Measurements from ENCODE around the gene CYB5D1.
A peak's percentile ranks its signal among the peaks of the same experiment; 100 is the strongest.

Gene CYB5D1

DNA sequence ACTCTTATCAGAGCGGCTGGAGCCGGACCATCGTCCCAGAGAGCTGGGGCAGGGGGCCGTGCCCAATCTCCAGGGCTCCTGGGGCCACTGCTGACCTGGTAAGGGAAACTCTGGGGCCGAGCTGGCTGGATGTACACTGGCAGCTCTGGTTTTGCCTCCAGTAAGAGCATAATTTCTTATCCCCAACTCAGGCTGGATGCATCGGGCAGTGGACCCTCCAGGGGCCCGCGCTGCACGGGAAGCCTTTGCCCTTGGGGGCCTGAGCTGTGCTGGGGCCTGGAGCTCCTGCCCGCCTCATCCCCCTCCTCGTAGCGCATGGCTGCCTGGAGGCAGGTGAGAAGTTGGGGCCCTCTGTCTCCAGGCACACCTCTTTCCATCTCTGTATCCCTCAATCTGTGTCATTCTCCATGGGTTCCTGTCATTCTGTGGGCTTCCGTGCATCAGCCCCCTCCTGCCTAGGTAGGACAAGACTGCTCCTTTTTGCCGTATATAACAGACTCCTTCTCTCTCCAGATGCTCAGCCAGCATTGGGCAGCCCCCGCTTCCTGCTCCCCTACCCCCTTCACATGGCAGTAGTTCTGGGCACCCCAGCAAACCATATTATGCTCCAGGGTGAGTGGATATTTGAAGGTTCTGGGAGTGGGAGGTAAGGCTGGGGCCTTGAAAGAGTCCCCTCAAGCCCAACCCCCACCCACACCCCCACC is 12.3 kb upstream of the CYB5D1 start:
- peak; percentile 17 for DNase-seq

DNA sequence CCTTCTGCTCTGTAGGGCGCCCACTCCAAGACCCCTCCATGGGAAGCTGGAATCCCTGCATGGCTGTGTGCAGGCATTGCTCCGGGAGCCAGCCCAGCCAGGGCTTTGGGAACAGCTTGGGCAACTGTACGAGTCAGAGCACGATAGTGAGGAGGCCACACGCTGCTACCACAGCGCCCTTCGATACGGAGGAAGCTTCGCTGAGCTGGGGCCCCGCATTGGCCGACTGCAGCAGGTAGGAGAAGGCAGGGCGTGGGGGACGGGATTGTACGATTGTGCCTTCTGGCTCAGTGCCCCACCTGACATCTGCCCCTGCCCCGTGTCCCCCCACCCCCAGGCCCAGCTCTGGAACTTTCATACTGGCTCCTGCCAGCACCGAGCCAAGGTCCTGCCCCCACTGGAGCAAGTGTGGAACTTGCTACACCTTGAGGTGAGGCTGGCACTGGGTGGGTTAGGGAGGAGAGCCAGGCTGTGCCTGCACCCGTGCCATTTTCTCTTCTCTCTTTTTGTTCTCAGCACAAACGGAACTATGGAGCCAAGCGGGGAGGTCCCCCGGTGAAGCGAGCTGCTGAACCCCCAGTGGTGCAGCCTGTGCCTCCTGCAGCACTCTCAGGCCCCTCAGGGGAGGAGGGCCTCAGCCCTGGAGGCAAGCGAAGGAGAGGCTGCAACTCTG is 11.6 kb upstream of the CYB5D1 start:
- peak; percentile 10 for DNase-seq

DNA sequence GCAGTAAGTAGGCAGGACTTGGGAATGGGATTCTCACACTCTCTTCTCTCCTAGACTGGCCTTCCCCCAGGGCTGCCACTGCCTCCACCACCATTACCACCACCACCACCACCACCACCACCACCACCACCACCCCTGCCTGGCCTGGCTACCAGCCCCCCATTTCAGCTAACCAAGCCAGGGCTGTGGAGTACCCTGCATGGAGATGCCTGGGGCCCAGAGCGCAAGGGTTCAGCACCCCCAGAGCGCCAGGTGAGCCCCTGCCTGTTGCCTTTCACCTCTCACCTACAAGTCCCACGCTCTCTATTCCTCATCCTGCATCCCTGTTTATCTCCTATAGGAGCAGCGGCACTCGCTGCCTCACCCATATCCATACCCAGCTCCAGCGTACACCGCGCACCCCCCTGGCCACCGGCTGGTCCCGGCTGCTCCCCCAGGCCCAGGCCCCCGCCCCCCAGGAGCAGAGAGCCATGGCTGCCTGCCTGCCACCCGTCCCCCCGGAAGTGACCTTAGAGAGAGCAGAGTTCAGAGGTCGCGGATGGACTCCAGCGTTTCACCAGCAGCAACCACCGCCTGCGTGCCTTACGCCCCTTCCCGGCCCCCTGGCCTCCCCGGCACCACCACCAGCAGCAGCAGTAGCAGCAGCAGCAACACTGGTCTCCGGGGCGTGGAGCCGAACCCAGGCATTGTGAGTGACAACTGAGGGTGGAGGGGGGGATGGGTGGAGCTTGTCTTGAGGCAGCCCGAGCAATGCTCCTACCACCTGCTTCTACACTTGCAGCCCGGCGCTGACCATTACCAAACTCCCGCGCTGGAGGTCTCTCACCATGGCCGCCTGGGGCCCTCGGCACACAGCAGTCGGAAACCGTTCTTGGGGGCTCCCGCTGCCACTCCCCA is 10.8 kb upstream of the CYB5D1 start:
- peak; percentile 25 for DNase-seq

DNA sequence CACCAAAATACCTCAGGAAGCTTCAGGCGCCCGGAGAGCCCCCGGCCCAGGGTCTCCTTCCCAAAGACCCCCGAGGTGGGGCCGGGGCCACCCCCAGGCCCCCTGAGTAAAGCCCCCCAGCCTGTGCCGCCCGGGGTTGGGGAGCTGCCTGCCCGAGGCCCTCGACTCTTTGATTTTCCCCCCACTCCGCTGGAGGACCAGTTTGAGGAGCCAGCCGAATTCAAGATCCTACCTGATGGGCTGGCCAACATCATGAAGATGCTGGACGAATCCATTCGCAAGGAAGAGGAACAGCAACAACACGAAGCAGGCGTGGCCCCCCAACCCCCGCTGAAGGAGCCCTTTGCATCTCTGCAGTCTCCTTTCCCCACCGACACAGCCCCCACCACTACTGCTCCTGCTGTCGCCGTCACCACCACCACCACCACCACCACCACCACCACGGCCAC is 9.6 kb upstream of the CYB5D1 start:
- no peak for DNase-seq

DNA sequence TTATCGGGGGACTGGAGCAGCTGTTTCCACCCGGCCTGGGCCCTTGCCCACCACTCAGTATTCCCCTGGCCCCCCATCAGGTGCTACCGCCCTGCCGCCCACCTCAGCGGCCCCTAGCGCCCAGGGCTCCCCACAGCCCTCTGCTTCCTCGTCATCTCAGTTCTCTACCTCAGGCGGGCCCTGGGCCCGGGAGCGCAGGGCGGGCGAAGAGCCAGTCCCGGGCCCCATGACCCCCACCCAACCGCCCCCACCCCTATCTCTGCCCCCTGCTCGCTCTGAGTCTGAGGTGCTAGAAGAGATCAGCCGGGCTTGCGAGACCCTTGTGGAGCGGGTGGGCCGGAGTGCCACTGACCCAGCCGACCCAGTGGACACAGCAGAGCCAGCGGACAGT is 9.1 kb upstream of the CYB5D1 start:
- no peak for DNase-seq

DNA sequence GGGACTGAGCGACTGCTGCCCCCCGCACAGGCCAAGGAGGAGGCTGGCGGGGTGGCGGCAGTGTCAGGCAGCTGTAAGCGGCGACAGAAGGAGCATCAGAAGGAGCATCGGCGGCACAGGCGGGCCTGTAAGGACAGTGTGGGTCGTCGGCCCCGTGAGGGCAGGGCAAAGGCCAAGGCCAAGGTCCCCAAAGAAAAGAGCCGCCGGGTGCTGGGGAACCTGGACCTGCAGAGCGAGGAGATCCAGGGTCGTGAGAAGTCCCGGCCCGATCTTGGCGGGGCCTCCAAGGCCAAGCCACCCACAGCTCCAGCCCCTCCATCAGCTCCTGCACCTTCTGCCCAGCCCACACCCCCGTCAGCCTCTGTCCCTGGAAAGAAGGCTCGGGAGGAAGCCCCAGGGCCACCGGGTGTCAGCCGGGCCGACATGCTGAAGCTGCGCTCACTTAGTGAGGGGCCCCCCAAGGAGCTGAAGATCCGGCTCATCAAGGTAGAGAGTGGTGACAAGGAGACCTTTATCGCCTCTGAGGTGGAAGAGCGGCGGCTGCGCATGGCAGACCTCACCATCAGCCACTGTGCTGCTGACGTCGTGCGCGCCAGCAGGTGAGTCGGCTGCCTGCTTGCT is 8.6 kb upstream of the CYB5D1 start:
- DNase-seq = no peak

DNA sequence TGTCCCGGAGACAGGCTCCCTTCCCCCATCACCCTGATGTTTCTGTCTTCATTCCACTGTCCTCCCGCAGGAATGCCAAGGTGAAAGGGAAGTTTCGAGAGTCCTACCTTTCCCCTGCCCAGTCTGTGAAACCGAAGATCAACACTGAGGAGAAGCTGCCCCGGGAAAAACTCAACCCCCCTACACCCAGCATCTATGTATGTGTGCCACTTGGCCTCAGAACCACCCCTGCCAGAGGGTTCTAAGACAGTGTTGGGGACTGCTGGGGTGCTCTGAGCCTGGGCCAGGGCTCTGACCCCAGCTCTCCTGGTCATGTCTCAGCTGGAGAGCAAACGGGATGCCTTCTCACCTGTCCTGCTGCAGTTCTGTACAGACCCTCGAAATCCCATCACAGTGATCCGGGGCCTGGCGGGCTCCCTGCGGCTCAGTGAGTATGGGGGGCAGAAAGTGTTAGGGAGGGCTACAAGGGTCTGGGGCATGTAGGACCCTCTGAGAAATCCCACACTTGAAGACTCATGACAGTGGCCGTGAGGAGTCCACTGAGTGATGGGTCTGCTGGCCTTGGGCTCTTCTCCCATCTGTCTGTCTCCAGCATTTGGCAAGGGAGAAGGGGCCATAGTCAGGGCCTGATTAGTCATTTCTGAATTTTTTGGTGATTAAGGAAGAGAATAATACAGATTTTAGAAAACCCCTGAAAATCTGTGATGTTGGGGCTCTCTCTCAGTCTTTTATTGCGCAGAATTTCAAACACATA is 7.9 kb upstream of the CYB5D1 start:
- peak; percentile 20 for DNase-seq

DNA sequence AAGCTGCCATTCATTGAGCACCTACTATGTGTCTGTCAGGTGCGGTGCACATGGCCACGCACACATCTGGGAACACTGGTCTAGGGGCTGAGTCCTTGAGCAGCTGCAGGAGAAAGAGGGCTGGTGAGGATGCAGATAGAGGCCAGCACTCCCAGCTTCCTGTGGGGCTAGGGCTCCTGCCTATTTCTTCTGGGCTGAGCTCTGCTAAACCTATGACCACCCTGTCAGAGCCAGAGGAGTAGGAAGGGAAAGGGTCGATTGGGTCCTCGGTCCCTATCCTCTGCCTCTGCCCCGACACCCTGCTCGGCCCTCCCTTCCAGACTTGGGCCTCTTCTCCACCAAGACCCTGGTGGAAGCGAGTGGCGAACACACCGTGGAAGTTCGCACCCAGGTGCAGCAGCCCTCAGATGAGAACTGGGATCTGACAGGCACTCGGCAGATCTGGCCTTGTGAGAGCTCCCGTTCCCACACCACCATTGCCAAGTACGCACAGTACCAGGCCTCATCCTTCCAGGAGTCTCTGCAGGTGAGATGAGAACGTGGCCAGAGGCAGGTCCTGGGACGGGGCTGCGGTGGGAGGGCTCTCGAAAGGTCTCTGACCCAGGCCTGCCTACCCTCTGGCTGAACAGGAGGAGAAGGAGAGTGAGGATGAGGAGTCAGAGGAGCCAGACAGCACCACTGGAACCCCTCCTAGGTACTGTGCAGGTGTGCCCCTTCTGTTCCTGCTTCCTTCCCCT is 6.9 kb upstream of the CYB5D1 start:
- no peak for DNase-seq

DNA sequence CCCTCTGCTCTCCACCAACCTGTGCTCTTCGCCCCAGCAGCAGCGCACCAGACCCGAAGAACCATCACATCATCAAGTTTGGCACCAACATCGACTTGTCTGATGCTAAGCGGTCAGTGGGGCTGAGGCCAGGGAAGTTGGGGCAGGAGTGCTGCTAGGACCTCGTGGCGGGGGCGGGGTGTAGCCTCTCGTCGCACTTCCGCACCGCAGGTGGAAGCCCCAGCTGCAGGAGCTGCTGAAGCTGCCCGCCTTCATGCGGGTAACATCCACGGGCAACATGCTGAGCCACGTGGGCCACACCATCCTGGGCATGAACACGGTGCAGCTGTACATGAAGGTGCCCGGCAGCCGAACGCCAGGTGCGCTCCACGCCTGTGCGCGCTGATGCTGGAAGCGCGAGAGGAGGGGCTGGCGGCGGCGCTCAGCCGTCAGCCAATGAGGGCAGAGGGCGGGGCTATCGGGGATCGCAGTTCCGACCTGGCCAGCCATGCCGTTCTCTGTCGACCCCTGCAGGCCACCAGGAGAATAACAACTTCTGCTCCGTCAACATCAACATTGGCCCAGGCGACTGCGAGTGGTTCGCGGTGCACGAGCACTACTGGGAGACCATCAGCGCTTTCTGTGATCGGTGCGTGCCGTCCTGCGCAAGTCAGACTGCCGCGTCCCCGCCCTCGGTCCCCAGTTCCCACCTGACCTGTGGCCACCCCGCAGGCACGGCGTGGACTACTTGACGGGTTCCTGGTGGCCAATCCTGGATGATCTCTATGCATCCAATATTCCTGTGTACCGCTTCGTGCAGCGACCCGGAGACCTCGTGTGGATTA is 6.2 kb upstream of the CYB5D1 start:
- peak; percentile 94 for DNase-seq

DNA sequence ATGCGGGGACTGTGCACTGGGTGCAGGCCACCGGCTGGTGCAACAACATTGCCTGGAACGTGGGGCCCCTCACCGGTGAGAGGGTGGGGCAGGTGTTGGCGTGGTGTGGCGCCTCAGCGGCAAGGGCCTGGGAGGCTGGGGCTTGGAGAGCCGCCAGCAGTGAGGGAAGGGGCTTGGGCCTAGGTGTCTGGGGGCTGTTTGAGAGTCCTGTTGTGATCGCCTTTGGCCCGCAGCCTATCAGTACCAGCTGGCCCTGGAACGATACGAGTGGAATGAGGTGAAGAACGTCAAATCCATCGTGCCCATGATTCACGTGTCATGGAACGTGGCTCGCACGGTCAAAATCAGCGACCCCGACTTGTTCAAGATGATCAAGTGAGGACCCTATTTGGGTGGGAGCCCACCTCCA is 5.5 kb upstream of the CYB5D1 start:
- no peak for DNase-seq

DNA sequence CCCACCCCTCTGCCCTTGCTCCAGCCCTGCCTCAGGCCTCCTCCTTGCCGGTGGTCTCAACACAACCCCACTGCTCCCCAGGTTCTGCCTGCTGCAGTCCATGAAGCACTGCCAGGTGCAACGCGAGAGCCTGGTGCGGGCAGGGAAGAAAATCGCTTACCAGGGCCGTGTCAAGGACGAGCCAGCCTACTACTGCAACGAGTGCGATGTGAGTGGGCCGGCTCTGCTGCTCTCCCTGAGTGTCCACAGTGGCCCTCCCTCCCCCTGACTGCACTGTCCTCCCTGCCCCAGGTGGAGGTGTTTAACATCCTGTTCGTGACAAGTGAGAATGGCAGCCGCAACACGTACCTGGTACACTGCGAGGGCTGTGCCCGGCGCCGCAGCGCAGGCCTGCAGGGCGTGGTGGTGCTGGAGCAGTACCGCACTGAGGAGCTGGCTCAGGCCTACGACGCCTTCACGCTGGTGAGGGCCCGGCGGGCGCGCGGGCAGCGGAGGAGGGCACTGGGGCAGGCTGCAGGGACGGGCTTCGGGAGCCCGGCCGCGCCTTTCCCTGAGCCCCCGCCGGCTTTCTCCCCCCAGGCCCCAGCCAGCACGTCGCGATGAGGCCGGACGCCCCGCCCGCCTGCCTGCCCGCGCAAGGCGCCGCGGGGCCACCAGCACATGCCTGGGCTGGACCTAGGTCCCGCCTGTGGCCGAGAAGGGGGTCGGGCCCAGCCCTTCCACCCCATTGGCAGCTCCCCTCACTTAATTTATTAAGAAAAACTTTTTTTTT is 4.7 kb upstream of the CYB5D1 start:
- peak; percentile 29 for DNase-seq

DNA sequence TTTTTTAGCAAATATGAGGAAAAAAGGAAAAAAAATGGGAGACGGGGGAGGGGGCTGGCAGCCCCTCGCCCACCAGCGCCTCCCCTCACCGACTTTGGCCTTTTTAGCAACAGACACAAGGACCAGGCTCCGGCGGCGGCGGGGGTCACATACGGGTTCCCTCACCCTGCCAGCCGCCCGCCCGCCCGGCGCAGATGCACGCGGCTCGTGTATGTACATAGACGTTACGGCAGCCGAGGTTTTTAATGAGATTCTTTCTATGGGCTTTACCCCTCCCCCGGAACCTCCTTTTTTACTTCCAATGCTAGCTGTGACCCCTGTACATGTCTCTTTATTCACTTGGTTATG is 4.1 kb upstream of the CYB5D1 start:
- peak; percentile 20 for DNase-seq

DNA sequence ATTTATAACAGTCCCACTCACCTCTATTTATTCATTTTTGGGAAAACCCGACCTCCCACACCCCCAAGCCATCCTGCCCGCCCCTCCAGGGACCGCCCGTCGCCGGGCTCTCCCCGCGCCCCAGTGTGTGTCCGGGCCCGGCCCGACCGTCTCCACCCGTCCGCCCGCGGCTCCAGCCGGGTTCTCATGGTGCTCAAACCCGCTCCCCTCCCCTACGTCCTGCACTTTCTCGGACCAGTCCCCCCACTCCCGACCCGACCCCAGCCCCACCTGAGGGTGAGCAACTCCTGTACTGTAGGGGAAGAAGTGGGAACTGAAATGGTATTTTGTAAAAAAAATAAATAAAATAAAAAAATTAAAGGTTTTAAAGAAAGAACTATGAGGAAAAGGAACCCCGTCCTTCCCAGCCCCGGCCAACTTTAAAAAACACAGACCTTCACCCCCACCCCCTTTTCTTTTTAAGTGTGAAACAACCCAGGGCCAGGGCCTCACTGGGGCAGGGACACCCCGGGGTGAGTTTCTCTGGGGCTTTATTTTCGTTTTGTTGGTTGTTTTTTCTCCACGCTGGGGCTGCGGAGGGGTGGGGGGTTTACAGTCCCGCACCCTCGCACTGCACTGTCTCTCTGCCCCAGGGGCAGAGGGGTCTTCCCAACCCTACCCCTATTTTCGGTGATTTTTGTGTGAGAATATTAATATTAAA is 3.6 kb upstream of the CYB5D1 start:
- peak; percentile 12 for DNase-seq

DNA sequence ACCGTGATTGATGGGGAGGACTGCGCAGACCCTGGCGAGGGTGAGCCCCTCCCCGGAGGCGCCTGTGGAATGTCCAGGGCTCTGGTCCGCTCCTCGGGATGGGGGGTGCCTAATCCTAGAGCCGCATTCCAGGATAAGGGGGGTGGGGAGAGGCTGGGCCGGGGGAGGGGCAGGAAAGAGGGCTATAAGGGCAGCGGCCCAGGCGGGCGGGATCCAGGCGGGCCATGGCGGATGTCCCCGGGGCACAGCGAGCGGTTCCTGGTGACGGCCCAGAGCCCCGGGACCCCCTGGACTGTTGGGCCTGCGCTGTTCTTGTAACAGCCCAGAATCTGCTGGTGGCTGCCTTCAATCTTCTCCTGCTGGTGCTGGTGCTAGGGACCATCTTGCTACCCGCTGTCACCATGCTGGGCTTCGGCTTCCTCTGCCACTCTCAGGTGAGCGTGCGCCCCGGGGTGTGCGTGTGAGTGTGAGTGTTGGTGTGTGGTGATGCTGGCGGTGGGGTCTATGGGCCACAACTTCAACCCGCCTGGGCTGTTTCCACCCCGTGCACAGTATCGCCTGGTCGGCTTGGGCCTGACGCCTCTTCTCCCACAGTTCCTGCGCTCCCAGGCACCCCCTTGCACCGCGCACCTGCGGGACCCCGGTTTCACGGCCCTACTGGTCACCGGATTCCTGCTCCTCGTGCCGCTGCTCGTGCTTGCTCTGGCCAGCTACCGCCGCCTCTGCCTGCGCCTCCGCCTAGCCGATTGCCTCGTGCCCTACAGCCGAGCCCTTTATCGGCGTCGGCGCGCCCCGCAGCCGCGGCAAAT is 2.7 kb upstream of the CYB5D1 start, which contains the start of gene TMEM88:
Gene TMEM88, plus strand, starts transcription at position 216 of the 809 bp plus-strand sequence. Its CDS starts 9 bp downstream, at position 225.
- peak; percentile 36 for DNase-seq

DNA sequence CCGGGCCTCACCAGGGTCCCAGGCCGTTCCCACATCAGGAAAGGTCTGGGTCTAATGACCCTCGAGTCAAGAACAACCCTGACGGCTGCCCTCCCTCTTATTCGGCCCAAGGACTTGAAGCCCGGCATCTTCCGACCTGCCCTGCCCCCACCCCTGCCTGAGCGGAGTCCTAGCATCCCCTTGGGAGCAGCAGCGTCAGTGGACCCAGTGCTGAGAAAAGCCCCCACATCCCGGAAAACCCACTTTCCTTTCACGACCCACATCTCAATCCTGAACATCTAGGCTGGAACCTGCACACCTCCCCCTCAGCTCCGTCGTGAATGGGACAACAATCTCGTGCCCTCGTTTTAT is 2.2 kb upstream of the CYB5D1 start:
- no peak for DNase-seq

DNA sequence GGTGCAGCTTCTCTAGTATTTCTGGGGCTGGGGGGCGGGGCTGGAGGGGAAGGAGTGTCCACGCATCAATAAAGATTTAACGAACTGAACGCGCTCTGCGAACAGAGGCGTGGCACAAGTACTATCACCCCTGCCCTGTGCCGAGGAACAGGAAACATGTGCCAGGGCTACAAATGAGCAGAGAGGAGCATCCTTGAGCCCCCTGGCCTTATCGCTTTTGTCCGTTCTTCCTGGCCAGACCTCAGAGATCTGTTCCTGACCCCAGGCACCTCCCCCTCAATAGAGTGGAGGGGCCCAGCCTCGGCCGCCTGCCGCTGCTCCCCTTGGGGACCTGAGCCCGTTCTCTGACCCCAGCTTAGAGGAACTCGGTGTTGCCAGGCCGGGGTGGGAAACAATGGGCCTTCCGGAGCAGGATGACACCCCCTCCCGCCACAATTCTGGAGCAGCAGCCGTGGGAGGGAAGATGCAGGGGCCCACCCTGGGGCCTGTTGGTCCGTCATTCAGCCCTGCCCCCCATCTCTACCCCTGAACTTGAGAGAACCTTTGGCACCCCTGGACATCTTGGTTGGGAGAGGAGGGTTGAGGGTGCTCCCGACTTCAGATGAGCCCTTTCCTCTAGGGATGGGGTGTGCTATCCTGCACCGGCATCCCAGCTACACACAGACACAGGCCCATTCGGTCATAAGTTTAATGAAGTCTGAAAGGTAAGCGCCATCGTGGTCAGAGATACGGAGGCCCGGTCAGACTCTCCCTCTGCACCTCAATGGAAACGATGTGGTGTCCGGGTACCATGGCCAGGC is 1.6 kb upstream of the CYB5D1 start:
- DNase-seq = peak; percentile 51

Measured in CD4-positive, alpha-beta T cell treated with Interleukin-21 for 1 hour (primary cell).